ENCODE results near the gene BATF. TPM values are rescaled to one million over a fixed set of nuclear protein-coding genes. Genes with fewer than 3 reads are reported as not detected.
A peak's percentile ranks its signal among the peaks of the same experiment; 100 is the strongest.

Gene BATF
- total RNA-seq, 2 experiments from 2014 or later, result 171 to 182 TPM

DNA sequence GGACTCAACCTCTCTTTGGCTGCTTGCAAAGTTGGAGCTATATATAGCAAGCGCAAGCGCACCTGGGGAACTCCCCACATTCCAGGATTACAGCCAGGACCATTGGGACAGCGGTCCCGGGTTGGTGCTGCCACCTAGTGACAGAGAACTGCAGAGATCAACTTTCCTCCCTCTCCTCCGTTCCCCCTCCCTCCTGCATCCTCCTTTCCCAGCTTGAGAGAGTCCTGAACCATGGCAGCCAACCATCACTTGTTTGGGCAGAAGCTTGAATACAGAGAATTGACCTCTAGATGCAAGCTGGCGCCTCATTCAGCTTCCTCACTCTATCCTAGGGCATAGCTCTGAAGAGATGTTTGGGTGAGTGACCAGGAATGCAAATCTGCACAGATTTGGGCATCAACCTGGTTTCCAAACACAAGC is 38.8 kb downstream of the BATF start:
- Mint-ChIP-seq H3K27me3 (no peaks in the 10 kb centered on the region), H3K36me3 (peaks cover 12% of the 10 kb centered on the region), H3K9me3 (peaks cover 4% of the 10 kb centered on the region), H3K4me3 (no peak overlapping the region), H3K27ac (peak overlapping the region; percentile 97), H3K4me1 (ENCODE audit: low read depth) (peaks cover 86% of the 10 kb centered on the region)
- intact Hi-C loops (cut with micrococcal nuclease), result loop anchor here (5.0 to 10.0 kb wide), 2 partner anchors 314 to 796 kb away; partner anchors contain the start of gene YLPM1
- POLR2A ChIA-PET, result interaction anchor here (0.7 to 6.2 kb wide), 12 partner anchors 10 to 74 kb away, joined by 3 to 69 read pairs (median 6); partner anchors contain the start of genes BATF and FLVCR2
- CTCF ChIA-PET, result interaction anchor here (0.5 to 6.6 kb wide), 32 partner anchors 8 to 403 kb away, joined by 3 to 91 read pairs (median 6); partner anchors contain the start of genes BATF and FLVCR2
- DNase-seq, result peak; percentile 68

DNA sequence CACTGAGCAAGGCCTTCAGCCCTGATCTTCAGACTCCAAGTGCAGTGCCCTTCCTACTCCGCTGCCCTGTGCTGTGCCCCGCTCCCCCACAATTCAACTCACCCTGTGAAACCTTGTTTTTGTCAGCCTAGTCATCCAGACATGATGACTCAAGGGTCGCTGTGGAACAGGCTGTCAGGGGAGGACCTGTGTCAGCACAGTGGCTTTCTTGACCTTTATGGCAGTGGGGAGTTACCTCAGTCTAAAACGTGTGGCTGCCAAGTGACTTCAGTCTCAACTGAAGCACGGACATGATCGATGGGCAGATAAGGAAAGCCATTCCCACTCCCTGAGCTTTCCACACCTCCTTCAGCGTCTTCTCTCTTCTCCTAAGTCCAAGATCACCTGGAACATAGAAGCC is 39.8 kb downstream of the BATF start:
- peaks cover 4% of the 10 kb centered on the region for H3K9me3 Mint-ChIP-seq
- peak overlapping the region; percentile 34 for H3K4me3 Mint-ChIP-seq
- peaks cover 89% of the 10 kb centered on the region for H3K4me1 Mint-ChIP-seq (ENCODE audit: low read depth)
- peak; percentile 90 for DNase-seq
- POLR2A ChIA-PET, result interaction anchor here (0.9 to 6.2 kb wide), 11 partner anchors 9 to 75 kb away, joined by 3 to 69 read pairs (median 6); partner anchors contain the start of genes BATF and FLVCR2
- H3K27ac Mint-ChIP-seq, result peak overlapping the region; percentile 97
- H3K27me3 Mint-ChIP-seq, result no peaks in the 10 kb centered on the region
- intact Hi-C loops (cut with micrococcal nuclease), result loop anchor here (1.0 to 10.0 kb wide), 5 partner anchors 20 to 797 kb away; partner anchors contain the start of gene YLPM1
- CTCF ChIA-PET, result interaction anchor here (0.5 to 6.6 kb wide), 19 partner anchors 9 to 303 kb away, joined by 3 to 91 read pairs (median 10); partner anchors contain the start of genes BATF and FLVCR2
- peaks cover 13% of the 10 kb centered on the region for H3K36me3 Mint-ChIP-seq

DNA sequence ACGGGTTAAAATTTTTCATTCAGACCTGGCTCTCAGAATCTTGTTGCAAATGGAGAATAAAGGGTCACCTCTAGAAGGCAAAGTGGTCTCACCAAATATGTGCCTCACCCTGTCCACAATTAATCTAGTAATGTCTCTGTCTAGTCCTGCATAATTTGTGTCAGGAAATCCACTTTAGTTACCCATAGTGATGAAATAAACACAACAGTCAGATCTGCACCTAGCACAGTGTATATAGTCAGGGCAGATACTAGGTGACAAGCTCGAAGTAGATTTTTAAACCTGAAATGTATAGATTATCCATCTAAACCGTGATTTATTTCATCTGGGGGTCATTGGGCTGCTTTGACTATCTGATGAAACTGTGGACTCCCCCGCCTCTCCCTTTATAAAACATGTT is 40.2 kb downstream of the BATF start:
- H3K9me3 Mint-ChIP-seq, result peaks cover 4% of the 10 kb centered on the region
- H3K27ac Mint-ChIP-seq, result peak overlapping the region; percentile 97
- H3K4me1 Mint-ChIP-seq (ENCODE audit: low read depth), result peaks cover 90% of the 10 kb centered on the region
- peak overlapping the region; percentile 34 for H3K4me3 Mint-ChIP-seq
- CTCF ChIA-PET, result interaction anchor here (0.9 to 6.6 kb wide), 11 partner anchors 9 to 255 kb away, joined by 3 to 91 read pairs (median 19); partner anchors contain the start of genes BATF and FLVCR2
- no peaks in the 10 kb centered on the region for H3K27me3 Mint-ChIP-seq
- peaks cover 13% of the 10 kb centered on the region for H3K36me3 Mint-ChIP-seq
- no peak for DNase-seq
- intact Hi-C loops (cut with micrococcal nuclease), result loop anchor here (1.0 to 10.0 kb wide), 5 partner anchors 20 to 798 kb away; partner anchors contain the start of gene YLPM1
- POLR2A ChIA-PET, result interaction anchor here (1.1 to 6.2 kb wide), 7 partner anchors 8 to 48 kb away, joined by 3 to 69 read pairs (median 16); partner anchors contain the start of genes BATF and FLVCR2

DNA sequence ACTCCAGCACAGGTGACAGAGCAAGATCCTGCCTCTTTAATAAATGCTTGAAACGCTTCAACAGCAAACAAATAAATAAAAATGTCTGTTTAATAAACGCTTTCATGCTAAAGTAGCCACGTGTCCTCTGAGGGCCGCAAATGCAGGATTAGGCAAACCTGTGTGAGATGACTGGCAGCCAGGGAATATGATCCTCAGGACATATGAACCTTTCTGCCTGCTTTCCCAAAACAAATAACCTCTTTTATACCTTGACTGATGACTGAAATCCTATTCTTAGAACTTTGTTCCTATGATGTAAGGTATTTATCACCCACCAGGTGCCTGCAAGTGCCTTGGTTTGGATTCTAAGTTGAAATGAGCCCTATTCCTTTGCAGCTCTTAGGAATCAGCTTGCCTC is 41.7 kb downstream of the BATF start:
- Mint-ChIP-seq H3K4me3 (no peak overlapping the region), H3K36me3 (peaks cover 9% of the 10 kb centered on the region), H3K4me1 (ENCODE audit: low read depth) (peaks cover 93% of the 10 kb centered on the region), H3K27ac (no peak overlapping the region), H3K27me3 (no peaks in the 10 kb centered on the region), H3K9me3 (peaks cover 4% of the 10 kb centered on the region)
- CTCF ChIA-PET, result interaction anchor here (1.5 to 6.6 kb wide), 4 partner anchors 14 to 46 kb away, joined by 5 to 91 read pairs (median 68); partner anchors contain the start of gene FLVCR2
- intact Hi-C loops (cut with micrococcal nuclease), result loop anchor here (5.0 to 10.0 kb wide), 2 partner anchors 317 to 799 kb away; partner anchors contain the start of gene YLPM1
- no peak for DNase-seq
- POLR2A ChIA-PET, result interaction anchor here (5.6 to 6.2 kb wide), 2 partner anchors 14 to 42 kb away, joined by 49 to 67 read pairs; partner anchors contain the start of gene BATF

DNA sequence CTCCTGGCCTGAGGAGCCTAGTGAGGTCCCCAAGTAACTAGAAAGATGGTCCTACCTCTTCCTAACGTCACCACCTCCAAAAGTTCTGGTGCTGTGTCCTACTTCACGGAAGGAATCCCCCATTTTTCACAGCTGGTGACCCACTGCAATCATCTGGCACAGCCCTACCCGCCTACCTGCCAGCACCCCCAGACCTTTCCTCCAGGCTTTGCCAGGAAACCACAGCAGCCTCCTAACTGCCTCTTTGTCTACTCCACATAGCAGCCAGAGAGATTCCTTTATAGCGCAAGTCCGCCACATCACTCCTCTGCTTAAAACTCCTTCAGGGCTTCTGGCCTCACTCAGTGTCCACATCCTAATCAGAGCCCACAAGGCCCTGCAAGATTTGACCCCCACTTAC is 42.8 kb downstream of the BATF start:
- Mint-ChIP-seq H3K36me3 (peaks cover 15% of the 10 kb centered on the region), H3K4me3 (no peak overlapping the region), H3K4me1 (ENCODE audit: low read depth) (peaks cover 91% of the 10 kb centered on the region), H3K27ac (peak overlapping the region; percentile 93), H3K9me3 (peaks cover 4% of the 10 kb centered on the region), H3K27me3 (no peaks in the 10 kb centered on the region)
- ChIA-PET CTCF (interaction anchor here (0.6 to 6.6 kb wide), 2 partner anchors 13 to 439 kb away, joined by 4 to 70 read pairs; partner anchors contain the start of gene FLVCR2), POLR2A (no interaction called here)
- no peak for DNase-seq
- intact Hi-C loops (cut with micrococcal nuclease), result loop anchor here (5.0 to 10.0 kb wide), 4 partner anchors 138 to 800 kb away; partner anchors contain the start of genes GPATCH2L, JDP2, NEK9 and YLPM1

DNA sequence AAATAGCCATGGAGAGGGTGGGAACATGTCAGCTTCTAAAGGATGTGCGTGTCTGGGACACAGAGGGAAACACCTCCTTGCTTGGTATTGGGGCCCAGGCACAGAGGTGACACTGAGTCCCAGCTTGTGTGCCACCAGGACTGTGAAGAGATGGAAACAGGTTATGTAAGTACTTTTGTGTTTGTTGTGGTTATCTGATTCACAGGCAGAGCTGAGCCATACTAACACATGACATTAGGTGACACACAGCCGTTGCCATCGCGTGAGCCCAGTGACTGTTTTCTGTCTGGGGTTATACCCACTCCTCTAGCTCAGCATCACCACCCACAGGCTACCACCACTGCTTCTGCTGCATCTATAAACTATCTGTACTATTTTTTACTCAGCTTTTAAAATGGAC is 44.1 kb downstream of the BATF start:
- Mint-ChIP-seq H3K9me3 (peaks cover 4% of the 10 kb centered on the region), H3K4me1 (ENCODE audit: low read depth) (peaks cover 90% of the 10 kb centered on the region), H3K4me3 (peak overlapping the region; percentile 72), H3K27ac (peak overlapping the region; percentile 93), H3K36me3 (peaks cover 20% of the 10 kb centered on the region), H3K27me3 (no peaks in the 10 kb centered on the region)
- peak; percentile 94 for DNase-seq
- ChIA-PET POLR2A (interaction anchor here (0.6 to 4.2 kb wide), 18 partner anchors 9 to 439 kb away, joined by 3 to 76 read pairs (median 6); partner anchors contain the start of genes BATF and NEK9), CTCF (interaction anchor here (0.8 to 4.7 kb wide), 20 partner anchors 11 to 262 kb away, joined by 3 to 61 read pairs (median 6); partner anchors contain the start of genes BATF and FLVCR2)
- intact Hi-C loops (cut with micrococcal nuclease), result loop anchor here (1.0 to 10.0 kb wide), 9 partner anchors 24 to 802 kb away; partner anchors contain the start of genes GPATCH2L, JDP2, NEK9 and TMED10

DNA sequence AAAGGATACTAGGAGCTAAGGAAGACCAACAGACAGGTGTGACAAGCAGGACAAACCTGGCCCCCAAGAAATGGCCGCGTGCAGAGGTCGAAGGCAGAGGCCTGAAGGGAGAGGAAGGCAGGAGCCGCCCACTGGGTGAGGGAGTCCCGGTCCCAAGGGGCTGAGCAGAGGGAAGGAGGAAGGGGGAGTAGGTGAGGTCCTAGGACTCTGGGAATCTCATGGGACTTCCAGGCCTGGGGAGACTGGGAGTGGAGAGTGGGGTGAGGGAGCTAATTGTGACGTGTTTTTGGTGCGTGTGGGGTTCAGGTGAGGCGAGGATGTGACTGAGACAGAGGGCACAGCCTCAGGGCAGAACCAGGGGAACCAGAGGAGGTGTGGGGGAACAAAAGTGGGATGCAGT is 44.5 kb downstream of the BATF start:
- peak overlapping the region; percentile 93 for H3K27ac Mint-ChIP-seq
- peaks cover 90% of the 10 kb centered on the region for H3K4me1 Mint-ChIP-seq (ENCODE audit: low read depth)
- peaks cover 19% of the 10 kb centered on the region for H3K36me3 Mint-ChIP-seq
- H3K9me3 Mint-ChIP-seq, result peaks cover 2% of the 10 kb centered on the region
- DNase-seq, result no peak
- intact Hi-C loops (cut with micrococcal nuclease), result loop anchor here (1.0 to 10.0 kb wide), 9 partner anchors 24 to 802 kb away; partner anchors contain the start of genes GPATCH2L, JDP2, NEK9 and TMED10
- POLR2A ChIA-PET, result interaction anchor here (0.8 to 4.2 kb wide), 16 partner anchors 9 to 440 kb away, joined by 3 to 76 read pairs (median 6); partner anchors contain the start of genes BATF and NEK9
- peak overlapping the region; percentile 72 for H3K4me3 Mint-ChIP-seq
- no peaks in the 10 kb centered on the region for H3K27me3 Mint-ChIP-seq
- CTCF ChIA-PET, result interaction anchor here (0.8 to 4.7 kb wide), 20 partner anchors 11 to 262 kb away, joined by 3 to 61 read pairs (median 6); partner anchors contain the start of genes BATF and FLVCR2

DNA sequence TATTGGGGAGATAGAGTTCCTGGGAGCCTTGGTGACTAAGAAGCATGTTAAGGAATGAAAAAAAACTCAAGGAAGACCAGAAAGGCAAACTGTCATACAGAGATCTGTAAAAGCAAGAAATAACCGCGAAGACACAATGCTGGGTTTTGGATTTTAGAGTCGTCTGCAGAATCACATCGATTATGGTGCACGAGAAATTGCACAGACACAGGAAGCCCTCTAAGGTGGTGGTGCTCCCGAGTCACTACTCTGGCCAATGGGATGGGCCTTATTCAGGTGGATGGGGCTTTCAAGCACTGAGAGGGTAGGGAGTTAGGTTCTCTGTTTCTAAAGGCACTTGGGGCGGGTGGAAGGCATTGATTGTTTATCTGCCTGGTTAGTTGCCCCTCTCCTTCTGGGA is 45.9 kb downstream of the BATF start:
- POLR2A ChIA-PET, result interaction anchor here (1.2 to 4.9 kb wide), 6 partner anchors 8 to 260 kb away, joined by 3 to 76 read pairs (median 10); partner anchors contain the start of gene BATF
- peak; percentile 53 for DNase-seq
- H3K27ac Mint-ChIP-seq, result peak overlapping the region; percentile 93
- no peaks in the 10 kb centered on the region for H3K9me3 Mint-ChIP-seq
- H3K4me3 Mint-ChIP-seq, result peak overlapping the region; percentile 57
- CTCF ChIA-PET, result interaction anchor here (0.6 to 12.5 kb wide), 7 partner anchors 8 to 87 kb away, joined by 3 to 336 read pairs (median 5); partner anchors contain the start of genes BATF, ERG28, FLVCR2 and TTLL5
- intact Hi-C loops (cut with micrococcal nuclease), result loop anchor here (1.0 to 10.0 kb wide), 5 partner anchors 9 to 803 kb away; partner anchors contain the start of genes GPATCH2L, JDP2, NEK9 and YLPM1
- H3K27me3 Mint-ChIP-seq, result no peaks in the 10 kb centered on the region
- H3K4me1 Mint-ChIP-seq (ENCODE audit: low read depth), result peaks cover 84% of the 10 kb centered on the region
- H3K36me3 Mint-ChIP-seq, result peaks cover 26% of the 10 kb centered on the region

DNA sequence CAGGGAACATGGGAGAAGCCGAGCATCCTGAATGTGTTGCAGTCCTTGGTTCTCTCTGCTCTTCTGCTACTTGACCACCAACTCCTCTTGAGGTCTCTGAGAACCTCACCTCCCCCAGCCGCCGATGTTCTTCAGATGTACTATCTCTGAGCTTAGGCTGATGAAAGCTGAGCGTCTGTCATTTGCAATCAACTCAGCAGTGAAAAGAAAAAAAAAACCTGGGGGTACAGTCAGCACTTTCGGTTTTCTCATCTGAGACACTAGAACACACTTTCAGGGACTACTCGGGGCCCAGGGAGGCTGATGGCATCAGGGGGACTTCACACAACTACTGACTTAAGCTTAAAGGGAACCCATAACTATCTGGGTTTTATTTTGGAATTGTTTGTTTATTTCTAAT is 46.5 kb downstream of the BATF start:
- Mint-ChIP-seq H3K4me1 (ENCODE audit: low read depth) (peaks cover 78% of the 10 kb centered on the region), H3K27ac (peak overlapping the region; percentile 93), H3K9me3 (no peaks in the 10 kb centered on the region), H3K27me3 (no peaks in the 10 kb centered on the region), H3K36me3 (peaks cover 26% of the 10 kb centered on the region), H3K4me3 (peak overlapping the region; percentile 57)
- peak; percentile 78 for DNase-seq
- ChIA-PET CTCF (interaction anchor here (0.6 to 12.5 kb wide), 10 partner anchors 9 to 86 kb away, joined by 3 to 336 read pairs (median 4); partner anchors contain the start of genes BATF, ERG28, FLVCR2 and TTLL5), POLR2A (interaction anchor here (0.6 to 4.9 kb wide), 8 partner anchors 9 to 261 kb away, joined by 3 to 76 read pairs (median 7); partner anchors contain the start of gene BATF)
- intact Hi-C loops (cut with micrococcal nuclease), result loop anchor here (1.0 to 10.0 kb wide), 6 partner anchors 9 to 804 kb away; partner anchors contain the start of genes GPATCH2L, JDP2, NEK9 and YLPM1

DNA sequence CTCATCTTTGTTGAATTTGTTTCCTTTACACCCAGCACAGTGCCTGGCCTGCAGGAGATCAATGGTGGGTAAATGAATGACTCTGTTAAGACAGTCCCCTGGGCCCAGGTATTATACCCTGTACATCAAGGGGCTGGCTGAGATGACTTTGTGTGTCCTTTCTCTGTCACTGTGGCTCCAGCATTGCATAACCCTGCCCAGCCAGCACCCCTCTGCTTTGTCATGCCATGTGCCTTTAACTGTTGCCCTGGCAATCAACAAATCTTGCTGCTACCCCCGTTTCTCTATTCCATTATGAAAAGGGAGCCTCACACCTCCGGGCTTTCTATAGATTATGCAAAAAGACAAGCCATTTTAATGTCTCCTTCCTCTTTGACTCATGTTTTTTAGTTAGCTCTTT is 48.5 kb downstream of the BATF start:
- POLR2A ChIA-PET, result interaction anchor here (2.2 to 4.9 kb wide), 3 partner anchors 10 to 48 kb away, joined by 8 to 45 read pairs (median 16); partner anchors contain the start of gene BATF
- Mint-ChIP-seq H3K9me3 (no peaks in the 10 kb centered on the region), H3K36me3 (peaks cover 27% of the 10 kb centered on the region), H3K4me3 (no peak overlapping the region), H3K27me3 (no peaks in the 10 kb centered on the region), H3K27ac (peak overlapping the region; percentile 52), H3K4me1 (ENCODE audit: low read depth) (peaks cover 62% of the 10 kb centered on the region)
- CTCF ChIA-PET, result interaction anchor here (0.8 to 12.5 kb wide), 8 partner anchors 10 to 263 kb away, joined by 3 to 336 read pairs (median 4); partner anchors contain the start of genes ERG28 and TTLL5
- peak; percentile 82 for DNase-seq
- intact Hi-C loops (cut with micrococcal nuclease), result no loop called here

DNA sequence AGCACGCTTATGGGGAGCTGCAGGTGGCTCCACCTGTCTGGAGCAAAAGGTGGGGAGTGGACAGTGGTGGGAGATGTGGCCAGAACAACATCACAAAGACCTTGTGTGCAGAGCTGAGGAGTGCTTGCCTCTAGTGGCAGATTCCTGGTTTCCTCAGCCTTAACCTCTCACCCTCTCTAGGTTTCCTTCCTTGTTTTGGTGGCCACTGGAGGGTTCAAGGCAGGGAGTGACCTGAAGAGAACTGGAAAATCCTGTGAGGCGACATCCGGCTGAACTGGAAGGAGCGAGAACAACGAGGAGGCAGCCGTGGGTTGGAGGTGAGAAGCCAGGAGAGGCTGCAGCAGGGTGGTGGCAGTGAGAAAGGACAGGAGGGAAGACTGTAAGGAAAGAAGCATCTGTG is 49.8 kb downstream of the BATF start:
- no peak overlapping the region for H3K4me3 Mint-ChIP-seq
- DNase-seq, result no peak
- H3K4me1 Mint-ChIP-seq (ENCODE audit: low read depth), result peaks cover 50% of the 10 kb centered on the region
- H3K36me3 Mint-ChIP-seq, result peaks cover 23% of the 10 kb centered on the region
- intact Hi-C loops (cut with micrococcal nuclease), result no loop called here
- H3K27ac Mint-ChIP-seq, result no peak overlapping the region
- ChIA-PET CTCF (interaction anchor here (0.8 to 12.5 kb wide), 8 partner anchors 11 to 101 kb away, joined by 3 to 336 read pairs (median 4); partner anchors contain the start of genes ERG28 and TTLL5), POLR2A (interaction anchor here (2.2 to 4.9 kb wide), 3 partner anchors 11 to 50 kb away, joined by 8 to 45 read pairs (median 16); partner anchors contain the start of gene BATF)
- no peaks in the 10 kb centered on the region for H3K9me3 Mint-ChIP-seq
- no peaks in the 10 kb centered on the region for H3K27me3 Mint-ChIP-seq

Measured in activated CD4-positive, alpha-beta memory T cell treated with anti-CD3 and anti-CD28 coated beads for 36 hours (primary cell).